IMR-90 (cell line): ENCODE data around the gene RSBN1L. TPM values are rescaled to one million over a fixed set of nuclear protein-coding genes. Genes with fewer than 3 reads are reported as not detected.

Experiments
- ATAC-seq: fragments of 200-7000 bp; cut with Tn5 transposase; 2 replicates; pipeline ENCODE4 v1.9.1; 2020; ENCODE audit warnings: low read depth, mild to moderate bottlenecking, moderate library complexity
- BruUV-seq: library from RNA; stranded (reverse); fragments of 400-500 nt; replicated peaks from 2 replicates; lab custom pipeline; 2021; lab: Mats Ljungman, UMichigan
- CTCF ChIA-PET: fragments of 300-600 bp; formaldehyde crosslinking; extraction: SDS; loops from one replicate; lab custom pipeline; 2021; ENCODE audit warnings: antibody characterized with exemption; lab: Yijun Ruan, JAX
- POLR2A ChIA-PET: fragments of 300-600 bp; sonication (Branson Sonifier 250); formaldehyde crosslinking; loops from one replicate; lab custom pipeline; 2022; ENCODE audit warnings: antibody characterized with exemption; ENCODE audit not compliant: unreplicated experiment; lab: Charles Lee
- DNase-seq: peaks from one replicate; pipeline ENCODE4 v3.0.0; 2013
- H2AFZ ChIP-seq: replicated peaks from 2 replicates; pipeline ENCODE3; 2013; ENCODE audit warnings: low read length, mild to moderate bottlenecking; ENCODE audit not compliant: poor library complexity
- H2AK5ac ChIP-seq: 2 replicates; pipeline ENCODE4 v1.6.1; 2013; ENCODE audit warnings: low read depth, low read length, inconsistent platforms
- H2AK9ac ChIP-seq: replicated peaks from 2 replicates; pipeline ENCODE3; 2013; ENCODE audit warnings: mild to moderate bottlenecking, low read depth, low read length, moderate library complexity; ENCODE audit not compliant: poor library complexity
- H2BK120ac ChIP-seq: 2 replicates; pipeline ENCODE4 v1.6.1; 2013; ENCODE audit warnings: low read depth, low read length, inconsistent platforms
- H2BK15ac ChIP-seq: 3 replicates; pipeline ENCODE4 v1.6.1; 2013; ENCODE audit warnings: low read depth, low read length, inconsistent platforms
- H2BK20ac ChIP-seq: 2 replicates; pipeline ENCODE4 v1.6.1; 2013; ENCODE audit warnings: low read depth, mild to moderate bottlenecking, inconsistent platforms, low read length, moderate library complexity
- H2BK5ac ChIP-seq: 2 replicates; pipeline ENCODE4 v1.6.1; 2013; ENCODE audit warnings: mild to moderate bottlenecking, low read depth, low read length, inconsistent platforms; ENCODE audit not compliant: poor library complexity, severe bottlenecking
- H3K14ac ChIP-seq: replicated peaks from 2 replicates; pipeline ENCODE4 v1.6.1; 2013; ENCODE audit warnings: low read depth, low read length, inconsistent platforms
- H3K18ac ChIP-seq: 2 replicates; pipeline ENCODE4 v1.6.1; 2013; ENCODE audit warnings: low read depth, low read length, control low read depth
- H3K23ac ChIP-seq: 2 replicates; pipeline ENCODE4 v1.6.1; 2013; ENCODE audit warnings: low read depth, low read length, inconsistent platforms
- H3K27ac ChIP-seq: 2 replicates; pipeline ENCODE4 v1.5.1; 2013; ENCODE audit warnings: mild to moderate bottlenecking, control low read depth, low read length; ENCODE audit not compliant: insufficient read depth
- H3K27me3 ChIP-seq: 2 replicates; pipeline ENCODE4 v1.6.1; 2013; ENCODE audit warnings: low read length; ENCODE audit not compliant: control insufficient read depth, insufficient read depth
- H3K36me3 ChIP-seq: 2 replicates; pipeline ENCODE4 v1.6.1; 2013; ENCODE audit warnings: low read length, mixed read lengths; ENCODE audit not compliant: control insufficient read depth, insufficient read depth
- H3K4ac ChIP-seq: 2 replicates; pipeline ENCODE4 v1.6.1; 2013; ENCODE audit warnings: low read depth, low read length, inconsistent platforms
- H3K4me1 ChIP-seq: 2 replicates; pipeline ENCODE4 v1.6.1; 2013; ENCODE audit warnings: low read length, mixed read lengths; ENCODE audit not compliant: control insufficient read depth, insufficient read depth
- H3K4me2 ChIP-seq: 2 replicates; pipeline ENCODE4 v1.6.1; 2013; ENCODE audit warnings: low read depth, mild to moderate bottlenecking, control low read depth, low read length, moderate library complexity
- H3K4me3 ChIP-seq: 2 replicates; pipeline ENCODE4 v1.5.1; 2013; ENCODE audit warnings: low read depth, mild to moderate bottlenecking, control low read depth, low read length, moderate library complexity; ENCODE audit not compliant: insufficient read depth
- H3K56ac ChIP-seq: 2 replicates; pipeline ENCODE4 v1.6.1; 2013; ENCODE audit warnings: low read length, inconsistent platforms; ENCODE audit not compliant: insufficient read depth; ENCODE audit errors: extremely low read depth
- H3K79me1 ChIP-seq, 2 experiments: 2 replicates each; pipeline ENCODE4 v1.6.1; 2013; ENCODE audit warnings: low read length in 2 of 2, inconsistent platforms in 1 of 2, low read depth in 1 of 2
- H3K9ac ChIP-seq: 2 replicates; pipeline ENCODE4 v1.6.1; 2013; ENCODE audit warnings: low read depth, low read length, control low read depth
- H3K9me1 ChIP-seq: 2 replicates; pipeline ENCODE4 v1.6.1; 2013; ENCODE audit warnings: low read length, inconsistent platforms; ENCODE audit not compliant: insufficient read depth
- H3K9me3 ChIP-seq: 2 replicates; pipeline ENCODE4 v1.6.1; 2013; ENCODE audit warnings: low read length; ENCODE audit not compliant: control insufficient read depth, insufficient read depth
- H4K20me1 ChIP-seq: 2 replicates; pipeline ENCODE4 v1.6.1; 2013; ENCODE audit warnings: low read length, inconsistent platforms; ENCODE audit not compliant: insufficient read depth
- H4K5ac ChIP-seq: 2 replicates; pipeline ENCODE4 v1.6.1; 2013; ENCODE audit warnings: mild to moderate bottlenecking, low read depth, low read length, control low read depth
- H4K8ac ChIP-seq, 2 experiments: 2 replicates each; pipeline ENCODE4 v1.6.1; 2013; ENCODE audit warnings: low read depth in 2 of 2, low read length in 2 of 2, control low read depth in 1 of 2, inconsistent platforms in 1 of 2
- H4K91ac ChIP-seq: 2 replicates; pipeline ENCODE4 v1.6.1; 2013; ENCODE audit warnings: low read depth, low read length, inconsistent platforms; ENCODE audit not compliant: insufficient read depth
- BHLHE40 ChIP-seq: fragments of 150-350 bp; IDR thresholded peaks from 2 replicates; pipeline ENCODE4 v1.6.1; 2016; ENCODE audit warnings: mild to moderate bottlenecking, low read depth, low read length
- CEBPB ChIP-seq: IDR thresholded peaks from 2 replicates; pipeline ENCODE4 v1.6.1; 2012; ENCODE audit warnings: low read depth, low read length, improper control_type of control experiment
- CHD1 ChIP-seq: IDR thresholded peaks from 2 replicates; pipeline ENCODE4 v1.6.1; 2012; ENCODE audit warnings: low read depth, low read length, improper control_type of control experiment
- CTCF ChIP-seq: conservative IDR thresholded peaks from 2 replicates; pipeline ENCODE4 v1.5.1; 2012; ENCODE audit warnings: mild to moderate bottlenecking, low read depth, low read length, improper control_type of control experiment
- ELK1 ChIP-seq: fragments of 150-350 bp; IDR thresholded peaks from 2 replicates; pipeline ENCODE4 v1.6.1; 2016; ENCODE audit warnings: low read depth, mild to moderate bottlenecking, low read length, moderate library complexity, borderline replicate concordance
- FOS ChIP-seq: fragments of 150-350 bp; IDR thresholded peaks from 2 replicates; pipeline ENCODE4 v1.6.1; 2016; ENCODE audit warnings: low read depth, low read length
- MAFK ChIP-seq: IDR thresholded peaks from 2 replicates; pipeline ENCODE4 v1.6.1; 2012; ENCODE audit warnings: low read depth, low read length, improper control_type of control experiment
- MAZ ChIP-seq: IDR thresholded peaks from 2 replicates; pipeline ENCODE4 v1.6.1; 2012; ENCODE audit warnings: low read depth, mild to moderate bottlenecking, low read length, improper control_type of control experiment, moderate library complexity, borderline replicate concordance
- MXI1 ChIP-seq: IDR thresholded peaks from 2 replicates; pipeline ENCODE4 v1.6.1; 2012; ENCODE audit warnings: low read depth, mild to moderate bottlenecking, low read length, moderate library complexity, borderline replicate concordance
- NFE2L2 ChIP-seq: fragments of 150-350 bp; IDR thresholded peaks from 2 replicates; pipeline ENCODE4 v1.6.1; 2016; ENCODE audit warnings: low read depth, mild to moderate bottlenecking, low read length
- POLR2A ChIP-seq: IDR thresholded peaks from 2 replicates; pipeline ENCODE4 v1.6.1; 2012; ENCODE audit warnings: mild to moderate bottlenecking, low read depth, low read length
- RAD21 ChIP-seq: IDR thresholded peaks from 2 replicates; pipeline ENCODE4 v1.6.1; 2012; ENCODE audit warnings: low read length, improper control_type of control experiment
- RCOR1 ChIP-seq: IDR thresholded peaks from 2 replicates; pipeline ENCODE4 v1.6.1; 2012; ENCODE audit warnings: mild to moderate bottlenecking, low read length, improper control_type of control experiment; ENCODE audit not compliant: insufficient replicate concordance
- RFX5 ChIP-seq: IDR thresholded peaks from 2 replicates; pipeline ENCODE4 v1.8.0; 2012; ENCODE audit warnings: low read depth, mild to moderate bottlenecking, low read length, moderate library complexity
- SMC3 ChIP-seq: fragments of 150-350 bp; IDR thresholded peaks from 2 replicates; pipeline ENCODE4 v1.6.1; 2016; ENCODE audit warnings: low read depth, mild to moderate bottlenecking, antibody characterized with exemption, low read length, moderate library complexity
- USF2 ChIP-seq: fragments of 150-350 bp; IDR thresholded peaks from 2 replicates; pipeline ENCODE4 v1.6.1; 2017; ENCODE audit warnings: mild to moderate bottlenecking, antibody characterized with exemption, low read length, low read depth
- dilution Hi-C: fragments of 300-500 bp; cut with HindIII; formaldehyde crosslinking; loops from one replicate; pipeline ENCODE4 v1.14.3; 2018; ENCODE audit warnings: low sequenced_read_pairs; ENCODE audit not compliant: unreplicated experiment
- in situ Hi-C: fragments of 300-500 bp; cut with MboI; formaldehyde crosslinking; loops from 3 replicates; pipeline ENCODE4 v1.14.3; 2019; ENCODE audit warnings: low sequenced_read_pairs, inconsistent platforms, mixed read lengths
- intact Hi-C: fragments of 100-400 bp; cut with micrococcal nuclease; formaldehyde crosslinking; loops from 2 replicates; pipeline ENCODE4 v1.10.0; 2022
- polyA plus RNA-seq, 3 experiments: library from polyadenylated mRNA; depleted of rRNA; stranded (reverse); fragments of >200 nt; gene quantifications; 2 replicates each; pipeline ENCODE4 v1.2.3, GENCODE V29; 2012; ENCODE audit warnings: low replicate concordance in 1 of 3
- total RNA-seq: library from RNA; depleted of rRNA; stranded (reverse); fragments of >200 nt; gene quantifications from 2 replicates; pipeline ENCODE4 v1.2.3, GENCODE V29; 2012

The RSBN1L gene
- total and polyA plus RNA-seq, 2 of the 4 experiments (the other 2 are of a cell fraction), result 7.8 to 14.7 TPM

- Histone ChIP-seq H3K14ac (no peak overlapping the region), H3K4me3 (no peak overlapping the region), H3K4ac (no peak overlapping the region), H2BK5ac (no peak overlapping the region), H3K36me3 (peaks cover 18% of the 10 kb centered on the region), H2AK5ac (no peak overlapping the region), H3K18ac (no peak overlapping the region), H3K23ac (no peak overlapping the region), H4K91ac (no peak overlapping the region), H3K4me2 (no peak overlapping the region), H2AK9ac (no peak overlapping the region), H3K9ac (no peak overlapping the region), H4K5ac (no peak overlapping the region), H2BK15ac (no peak overlapping the region), H4K8ac (no peak overlapping the region), H2BK120ac (no peak overlapping the region), H2AFZ (no peak overlapping the region), H3K27me3 (no peaks in the 10 kb centered on the region), H2BK20ac (no peak overlapping the region), H3K79me1 (peaks cover 3 to 27% of the 10 kb centered on the region in 2 experiments), H3K9me1 (peaks cover 3% of the 10 kb centered on the region; the same call in 1 of the 2 replicates), H3K9me3 (no peaks in the 10 kb centered on the region; the same call in 1 of the 2 replicates), H3K56ac (no peak overlapping the region), H3K27ac (no peak overlapping the region), H3K4me1 (no peaks in the 10 kb centered on the region), H4K20me1 (no peaks in the 10 kb centered on the region)
- ATAC-seq (no peak), DNase-seq (no peak)
- ChIA-PET POLR2A (no interaction called here), CTCF (no interaction called here)
- no peak for TF ChIP-seq ELK1
- TF ChIP-seq MXI1, result no peak
- TF ChIP-seq MAFK, result no peak
- no peak for TF ChIP-seq CEBPB
- no peak for TF ChIP-seq POLR2A
- TF ChIP-seq CTCF, result no peak
- no peak for TF ChIP-seq RAD21
- no peak for TF ChIP-seq NFE2L2
- TF ChIP-seq RFX5, result no peak
- TF ChIP-seq RCOR1, result no peak
- no peak for TF ChIP-seq FOS
- no peak for TF ChIP-seq BHLHE40
- no peak for TF ChIP-seq CHD1
- no peak for TF ChIP-seq MAZ
- TF ChIP-seq SMC3, result no peak
- TF ChIP-seq USF2, result no peak
- no TSS peak for BruUV-seq
- intact Hi-C loops, result no loop called here
- in situ Hi-C loops, result no loop called here
- dilution Hi-C loops, result no loop called here
These were observed 75.6 kb downstream of the RSBN1L start for GRCh38 chr7:77771901-77772300.
